ENCODE results near the gene USP27X. TPM values are rescaled to one million over a fixed set of nuclear protein-coding genes. Genes with fewer than 3 reads are reported as not detected.
A peak's percentile ranks its signal among the peaks of the same experiment; 100 is the strongest.

The USP27X gene
- total RNA-seq, 1 experiment from 2014 or later: 2.1 TPM

- peak; percentile 63 for DNase-seq (ENCODE audit: low read depth)
Measured at GRCh38 chrX:49884290-49884862, 5.1 kb downstream of the USP27X start.

- DNase-seq (ENCODE audit: low read depth): no peak
Measured at GRCh38 chrX:49892542-49892941, 13.3 kb downstream of the USP27X start.

DNA sequence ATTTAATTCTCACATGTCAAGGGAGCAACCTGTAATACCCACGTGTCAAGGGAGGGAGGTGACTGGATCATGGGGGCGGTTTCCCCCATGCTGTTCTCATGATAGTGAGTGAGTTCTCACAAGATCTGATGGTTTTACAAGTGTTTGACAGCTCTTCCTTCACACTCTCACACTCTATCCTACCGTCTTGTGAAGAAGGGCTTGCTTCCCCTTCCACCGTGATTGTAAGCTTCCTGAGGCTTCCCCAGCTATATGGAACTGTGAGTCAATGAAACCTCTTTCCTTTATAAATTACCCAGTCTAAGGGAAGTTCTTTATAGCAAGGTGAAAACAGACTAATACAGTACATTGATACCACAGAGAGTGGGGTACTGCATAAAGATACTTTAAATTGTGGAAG, 17.7 kb downstream of the USP27X start:
- no peak for DNase-seq (ENCODE audit: low read depth)

DNA sequence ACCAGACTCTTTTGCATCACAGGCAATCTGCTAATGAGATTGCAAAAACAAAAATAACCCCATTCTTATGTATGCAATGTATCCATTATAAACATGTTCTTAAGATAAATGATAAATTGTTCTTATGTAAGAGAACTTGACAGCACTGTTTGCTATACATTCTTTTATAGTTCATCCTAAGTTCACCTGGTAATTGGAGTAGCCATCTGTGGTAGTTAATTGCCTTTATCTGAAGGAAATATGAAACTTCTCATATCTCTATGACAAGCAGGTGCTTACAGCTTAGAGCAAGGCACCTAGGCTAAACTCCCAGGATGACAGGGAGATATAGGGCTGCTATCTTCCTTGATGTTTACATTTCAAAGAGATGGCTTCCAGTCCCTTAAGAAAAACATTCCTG, 21.8 kb downstream of the USP27X start:
- DNase-seq (ENCODE audit: low read depth): no peak

DNA sequence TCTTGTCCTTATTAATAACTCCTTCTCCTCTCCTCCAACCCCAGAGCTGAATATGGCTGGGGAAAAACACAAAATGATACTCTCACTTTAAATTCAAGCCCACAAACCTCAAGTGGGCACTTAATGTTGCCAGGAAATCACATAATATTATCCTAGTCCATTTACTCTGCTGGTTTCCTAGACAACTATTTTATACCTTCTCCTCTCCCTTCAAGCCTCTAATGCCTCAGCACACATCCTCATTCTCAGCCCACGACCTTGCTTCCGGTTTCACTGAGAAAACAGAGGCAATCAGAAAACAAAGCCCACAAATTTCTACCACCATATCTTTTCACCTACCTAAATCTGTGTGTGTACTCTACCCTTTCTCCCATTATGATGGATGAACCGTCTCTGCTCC, 31.1 kb downstream of the USP27X start:
- DNase-seq (ENCODE audit: low read depth): no peak

GRCh38 chrX:49912086-49912485, 32.8 kb downstream of the USP27X start:
- DNase-seq (ENCODE audit: low read depth): no peak

GRCh38 chrX:49912861-49913260, 33.6 kb downstream of the USP27X start:
- DNase-seq (ENCODE audit: low read depth): peak; percentile 40

DNA sequence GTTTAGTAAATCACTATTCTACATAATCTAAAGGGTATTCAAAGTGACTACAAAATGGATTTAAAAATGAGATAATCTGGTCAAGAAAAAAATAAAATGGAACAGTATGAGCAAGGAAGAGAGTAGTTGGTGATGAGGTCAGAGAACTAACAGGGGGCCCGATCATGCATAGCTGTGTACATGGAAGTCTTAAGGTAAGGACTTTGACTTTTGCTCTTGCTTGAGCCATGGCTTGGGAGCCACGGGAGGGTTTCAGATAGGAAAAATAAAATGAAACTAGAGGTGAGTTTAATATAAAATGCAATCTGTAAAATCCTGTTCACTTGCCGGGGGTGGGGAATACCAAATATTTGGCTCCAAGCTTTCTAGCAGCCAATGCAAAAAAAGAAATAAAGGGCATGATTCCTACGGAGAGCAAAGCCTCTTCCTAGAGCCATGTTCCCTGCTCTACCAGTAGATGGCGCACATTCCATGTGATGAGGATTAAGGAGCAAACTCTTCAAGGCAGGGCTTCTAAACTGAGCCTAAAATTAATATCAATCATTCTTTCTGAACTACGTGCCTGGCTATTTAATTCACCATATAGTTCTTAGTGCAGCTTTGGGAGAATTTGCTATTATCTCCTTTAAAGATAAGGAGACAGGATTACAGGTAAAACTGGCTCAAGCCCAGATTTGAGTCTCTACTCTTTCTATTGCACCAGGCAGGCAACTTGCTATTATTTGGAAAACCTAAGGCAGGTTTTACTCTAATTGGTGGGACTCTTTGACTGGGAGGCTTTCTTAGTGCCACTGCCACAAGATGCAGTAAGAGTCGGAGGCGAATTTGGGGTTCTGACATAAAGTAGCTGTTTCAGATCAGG, 36.3 kb downstream of the USP27X start:
- DNase-seq (ENCODE audit: low read depth): peak; percentile 49

DNA sequence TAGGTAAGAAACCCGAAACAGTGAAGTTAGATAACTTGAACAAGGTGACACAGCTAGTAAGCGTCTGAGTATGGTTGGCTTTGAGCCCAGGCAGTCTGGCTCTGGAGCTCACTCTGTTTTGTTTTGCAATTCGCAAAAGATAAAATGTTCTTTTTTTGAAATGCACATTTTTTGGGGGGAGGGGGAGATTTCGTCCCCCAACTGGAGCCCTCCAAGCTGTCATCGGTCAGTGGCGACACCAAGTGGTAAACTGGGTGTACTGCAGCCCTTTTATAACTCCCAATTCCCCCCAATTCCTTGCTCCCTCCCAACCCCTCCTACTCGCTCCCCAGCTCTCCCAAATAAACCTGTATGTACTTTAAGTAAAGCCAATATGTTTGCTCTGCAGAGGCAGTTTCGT, 40.3 kb downstream of the USP27X start:
- DNase-seq (ENCODE audit: low read depth): peak; percentile 15

GRCh38 chrX:49921109-49921508, 41.8 kb downstream of the USP27X start:
- DNase-seq (ENCODE audit: low read depth): no peak

DNA sequence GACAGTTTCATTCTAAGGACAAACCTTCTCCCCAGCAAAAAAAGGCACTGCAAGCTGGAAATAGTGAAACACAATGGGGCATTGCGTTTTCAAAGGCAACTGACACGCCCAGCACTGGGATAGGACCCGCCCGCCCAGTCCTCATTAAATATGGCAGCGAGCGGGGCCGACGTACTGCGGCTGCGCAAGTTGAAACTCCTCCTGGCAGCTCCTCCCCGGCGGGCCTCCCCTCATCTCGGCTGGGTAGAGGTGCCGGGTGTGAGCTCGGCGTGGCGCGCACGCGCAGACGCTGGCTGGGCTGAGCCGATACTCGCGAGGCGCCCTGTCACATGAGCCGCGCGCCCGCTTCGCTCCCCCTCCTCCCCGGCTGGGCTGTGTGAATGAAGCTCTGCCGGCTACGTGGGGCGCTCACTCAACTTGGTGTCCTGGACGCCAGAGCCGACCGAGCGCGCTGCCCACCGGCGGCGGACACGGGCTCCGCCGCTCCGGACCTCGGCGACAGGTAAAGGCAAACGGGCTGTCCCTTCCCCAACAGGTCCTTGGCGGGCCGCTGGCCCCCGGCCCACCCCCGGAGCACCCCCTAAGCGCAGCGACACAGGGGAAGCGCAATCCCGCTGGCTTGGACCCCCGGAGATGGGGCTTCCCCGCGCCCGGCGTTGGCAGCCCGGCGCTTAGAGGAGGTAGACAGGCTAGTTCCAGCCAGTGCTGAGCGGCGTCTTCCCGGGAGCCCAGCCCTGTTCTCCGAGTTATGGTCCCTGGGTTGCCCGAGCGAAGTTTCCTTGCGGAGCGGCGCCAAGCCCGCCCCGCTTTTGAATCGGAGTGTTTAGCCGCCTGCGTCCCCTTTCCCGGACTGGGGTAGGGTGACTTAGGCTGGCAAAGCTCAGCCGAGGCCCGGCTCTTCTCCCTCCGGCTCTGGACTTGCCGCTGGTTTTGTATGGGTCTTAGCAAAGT, 43.3 kb downstream of the USP27X start, which contains the start of gene CLCN5:
TSS of gene CLCN5 (plus strand) at position 306 of the 951 bp plus-strand sequence. CDS start 2,703 bp downstream, outside the sequence.
- peak; percentile 91 for DNase-seq (ENCODE audit: low read depth)

DNA sequence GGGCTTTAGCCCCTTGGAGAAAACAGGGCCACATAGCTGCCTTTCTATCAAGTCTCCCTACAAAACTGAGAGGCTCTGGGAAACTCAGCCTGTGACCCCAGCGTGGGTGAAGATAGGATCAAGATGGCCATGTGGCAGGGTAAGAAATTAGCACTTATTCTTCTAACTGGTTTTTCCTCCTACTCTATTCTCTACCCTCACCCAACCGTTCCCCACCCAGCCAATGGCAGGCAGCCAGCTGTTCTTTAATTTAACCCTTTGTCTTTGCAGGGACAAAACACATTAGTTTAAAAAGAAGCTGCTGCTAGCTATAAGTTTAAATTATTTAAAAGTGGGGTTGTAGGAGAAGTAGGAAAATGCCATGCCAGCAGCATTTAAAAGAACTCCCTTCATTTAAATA, 45.9 kb downstream of the USP27X start:
- no peak for DNase-seq (ENCODE audit: low read depth)

GRCh38 chrX:49930039-49930438, 50.8 kb downstream of the USP27X start:
- DNase-seq (ENCODE audit: low read depth): peak; percentile 37

Other genes starting within 250 kb of the USP27X start
- not detected in 2 replicates for gene PAGE1, start 183.5 kb upstream of the USP27X start, total RNA-seq (2014; rRNA removed)
- gene PAGE4, start 50.2 kb upstream of the USP27X start, total RNA-seq (2014; rRNA removed): not detected in 2 replicates
- 5.0 and 7.8 TPM in 2 replicates for gene CLCN5, start 43.1 kb downstream of the USP27X start, total RNA-seq (2014; rRNA removed)